Left ventricle myocardium inferior (tissue), 1 donor: ENCODE results near the gene PRSS1. TPM values are rescaled to one million over a fixed set of nuclear protein-coding genes. Genes with fewer than 3 reads are reported as not detected.
"Not testable (repeated sequence)": the region's sequence is repeated elsewhere in the genome, so short reads cannot be mapped to it uniquely, and the experiment has no call there.

Experiments used
- DNase-seq: peaks from one replicate; pipeline ENCODE4 v3.0.0-alpha.2; 2020
- H3K27ac ChIP-seq: fragments of 200-600 bp; replicated peaks from 2 replicates; pipeline ENCODE4 v1.8.0; 2021
- H3K27me3 ChIP-seq: fragments of 200-600 bp; 2 replicates; pipeline ENCODE4 v1.8.0; 2021; ENCODE audit warnings: low read depth
- H3K36me3 ChIP-seq: fragments of 200-600 bp; 2 replicates; pipeline ENCODE4 v1.8.0; 2021
- H3K4me1 ChIP-seq: fragments of 200-600 bp; 2 replicates; pipeline ENCODE4 v1.8.0; 2021
- H3K4me3 ChIP-seq: fragments of 200-600 bp; 2 replicates; pipeline ENCODE4 v1.8.0; 2021; ENCODE audit warnings: mild to moderate bottlenecking, moderate library complexity
- H3K9me3 ChIP-seq: fragments of 200-600 bp; replicated peaks from 2 replicates; pipeline ENCODE4 v1.8.0; 2021
- CTCF ChIP-seq: fragments of 200-600 bp; IDR thresholded peaks from 2 replicates; pipeline ENCODE4 v1.8.0; 2021; ENCODE audit warnings: antibody characterized with exemption, mild to moderate bottlenecking, borderline replicate concordance
- intact Hi-C: fragments of 100-400 bp; cut with micrococcal nuclease; formaldehyde crosslinking; loops from one replicate; pipeline ENCODE4 v1.11.0; 2022
- long read RNA-seq: library from polyadenylated mRNA; unstranded; transcript quantifications from one replicate; pipeline ENCODE4 v2.0.0, GENCODE V29; 2021
- total RNA-seq: library from RNA; stranded (reverse); fragmentation: NEBNext Ultra II Directional; extraction: Animal tissue kit (Norgen Biotek cat#: 25700); gene quantifications from one replicate; pipeline ENCODE4 v1.2.1, GENCODE V29; 2021
- donor health status: DM: no; HTN: yes; CAD: no; lungs with severe emphysema.

PRSS1 gene
- total RNA-seq, result not detected
- long read RNA-seq, result 0 reads

- Histone ChIP-seq H3K27me3 (no peaks in the 10 kb centered on the region), H3K9me3 (no peaks in the 10 kb centered on the region), H3K4me1 (no peaks in the 10 kb centered on the region), H3K36me3 (no peaks in the 10 kb centered on the region), H3K4me3 (no peak within 1 kb of the TSS), H3K27ac (no peak within 1 kb of the TSS)
- TF ChIP-seq CTCF, result no peak
- intact Hi-C loops, result no loop called here
- no peak for DNase-seq
Observed at GRCh38 chr7:142749218-142749993, at the start of gene PRSS1. TSS of gene PRSS1 (plus strand) at chr7:142749472. CDS start at chr7:142749485, 13 bp downstream.

- H3K4me1 ChIP-seq, H3K4me3 ChIP-seq, H3K27me3 ChIP-seq, DNase-seq, H3K9me3 ChIP-seq, intact Hi-C loops, H3K27ac ChIP-seq, H3K36me3 ChIP-seq: not testable (repeated sequence)
Observed at GRCh38 chr7:142700935-142701334, 48.3 kb upstream of the PRSS1 start.

- intact Hi-C loops, result no loop called here
- H3K4me3 ChIP-seq, result no peak overlapping the region
- H3K4me1 ChIP-seq, result no peaks in the 10 kb centered on the region
- H3K27me3 ChIP-seq, result peaks cover 15% of the 10 kb centered on the region
- H3K9me3 ChIP-seq, result no peaks in the 10 kb centered on the region
- H3K36me3 ChIP-seq, result no peaks in the 10 kb centered on the region
- TF ChIP-seq CTCF, result no peak
- no peak overlapping the region for H3K27ac ChIP-seq
- no peak for DNase-seq
Observed at GRCh38 chr7:142703655-142704305, 45.5 kb upstream of the PRSS1 start.

GRCh38 chr7:142708726-142709125 lies 40.5 kb upstream of the PRSS1 start:
- H3K9me3 ChIP-seq, result not testable (repeated sequence)

GRCh38 chr7:142709921-142710320 lies 39.4 kb upstream of the PRSS1 start:
- Histone ChIP-seq H3K9me3 (no peaks in the 10 kb centered on the region), H3K4me1 (no peaks in the 10 kb centered on the region), H3K4me3 (no peak overlapping the region), H3K27ac (no peak overlapping the region), H3K36me3 (no peaks in the 10 kb centered on the region), H3K27me3 (peaks cover 34% of the 10 kb centered on the region)
- intact Hi-C loops, result loop anchor here (5.0 kb wide), 1 partner anchor 72 kb away; no protein-coding TSS in a partner anchor
- no peak for TF ChIP-seq CTCF
- no peak for DNase-seq

More at GRCh38 chr7:142708726-142709125, 40.5 kb upstream of the PRSS1 start:
- DNase-seq, H3K4me3 ChIP-seq, H3K36me3 ChIP-seq, H3K27ac ChIP-seq, intact Hi-C loops, H3K4me1 ChIP-seq: not testable (repeated sequence)
- H3K27me3 ChIP-seq, result peaks cover 34% of the 10 kb centered on the region

GRCh38 chr7:142711196-142711595 lies 38.1 kb upstream of the PRSS1 start:
- TF ChIP-seq CTCF, result no peak
- H3K27me3 ChIP-seq, result peaks cover 34% of the 10 kb centered on the region
- no peak overlapping the region for H3K4me3 ChIP-seq
- H3K4me1 ChIP-seq, result no peaks in the 10 kb centered on the region
- H3K27ac ChIP-seq, result no peak overlapping the region
- no peaks in the 10 kb centered on the region for H3K9me3 ChIP-seq
- DNase-seq, result no peak
- intact Hi-C loops, result loop anchor here (5.0 kb wide), 1 partner anchor 71 kb away; no protein-coding TSS in a partner anchor
- no peaks in the 10 kb centered on the region for H3K36me3 ChIP-seq
